HG02610 (cell line): ENCODE data around the gene ZNF777.
A peak's percentile ranks its signal among the peaks of the same experiment; 100 is the strongest.

Source experiments
- ATAC-seq: cut with Tn5 transposase; IDR thresholded peaks from one replicate; pipeline ENCODE4 v1.9.1; 2021; ENCODE audit warnings: mild to moderate bottlenecking, moderate library complexity; ENCODE audit not compliant: unreplicated experiment

Gene ZNF777

DNA sequence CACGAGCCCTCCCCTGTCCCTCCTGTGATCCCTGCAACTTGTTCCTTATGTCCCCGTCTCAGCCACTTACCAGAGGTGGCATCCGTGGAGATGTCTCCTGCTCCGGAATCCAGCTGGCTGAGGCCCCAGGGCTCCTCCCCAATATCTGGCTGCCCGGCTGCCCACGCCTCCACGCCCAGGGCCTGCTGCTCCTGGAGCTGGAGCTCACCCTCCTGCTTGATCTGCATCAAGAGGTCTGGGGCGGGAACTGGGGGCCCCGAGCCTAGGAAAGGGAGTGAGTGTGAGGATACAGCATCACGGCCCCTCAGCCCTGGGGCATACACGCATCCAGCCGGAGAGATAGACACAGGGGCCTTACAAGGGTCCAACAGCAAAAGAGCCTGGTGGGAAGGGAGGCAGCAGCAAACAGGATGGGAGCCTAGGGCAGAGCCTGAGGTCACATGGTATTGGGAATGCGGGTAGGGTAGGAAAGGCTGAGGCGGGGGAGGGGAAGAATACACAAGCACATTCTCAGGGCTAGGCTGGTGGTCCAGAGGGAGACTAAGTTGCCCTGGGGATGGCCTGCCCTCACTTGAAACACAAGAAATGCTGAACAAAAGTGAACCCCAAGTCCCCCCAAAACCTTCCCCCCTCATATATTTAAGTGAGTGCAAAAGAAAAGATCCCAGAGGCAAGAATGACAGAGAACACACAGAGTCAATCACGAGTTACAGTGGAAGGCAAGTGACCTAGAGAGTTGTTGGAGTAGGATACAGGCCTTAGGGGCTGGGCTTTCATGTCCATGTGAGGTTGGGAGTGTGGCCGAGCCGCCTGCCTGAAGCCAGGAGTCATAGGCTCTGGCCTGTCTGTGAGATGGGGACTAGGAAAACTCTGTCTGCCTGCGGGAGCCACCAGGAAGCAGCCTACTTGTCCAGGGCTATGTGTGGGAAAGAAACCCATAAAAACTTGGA is 16.9 kb upstream of the ZNF777 start:
- no peak for ATAC-seq

GRCh38 chr7:149476791-149477190 is 15.9 kb upstream of the ZNF777 start:
- no peak for ATAC-seq

- ATAC-seq = no peak
Observed at GRCh38 chr7:149475121-149476045, 14.5 kb upstream of the ZNF777 start.

GRCh38 chr7:149474309-149475120 is 13.7 kb upstream of the ZNF777 start:
- ATAC-seq = no peak

DNA sequence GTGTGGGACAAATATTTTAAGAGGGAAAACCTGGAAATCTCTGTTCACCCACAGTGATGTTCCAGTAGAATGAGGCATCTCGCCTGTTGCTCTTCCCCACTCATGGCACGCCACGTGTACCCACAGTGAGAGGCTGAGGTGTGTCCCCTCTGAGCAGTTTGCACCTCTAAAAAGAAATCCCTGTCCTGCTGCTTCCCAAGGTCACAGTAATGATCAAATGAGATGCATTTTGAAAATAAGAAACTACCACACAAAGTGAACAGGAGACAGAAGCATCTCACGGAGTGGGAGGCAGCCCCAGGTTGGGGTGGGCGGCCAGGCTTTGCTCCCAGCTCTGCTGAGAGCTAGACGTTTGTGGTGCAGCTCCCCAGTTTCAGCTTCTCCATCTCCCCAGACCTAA is 12.4 kb upstream of the ZNF777 start:
- ATAC-seq = no peak

GRCh38 chr7:149471289-149471953 is 10.6 kb upstream of the ZNF777 start:
- no peak for ATAC-seq

DNA sequence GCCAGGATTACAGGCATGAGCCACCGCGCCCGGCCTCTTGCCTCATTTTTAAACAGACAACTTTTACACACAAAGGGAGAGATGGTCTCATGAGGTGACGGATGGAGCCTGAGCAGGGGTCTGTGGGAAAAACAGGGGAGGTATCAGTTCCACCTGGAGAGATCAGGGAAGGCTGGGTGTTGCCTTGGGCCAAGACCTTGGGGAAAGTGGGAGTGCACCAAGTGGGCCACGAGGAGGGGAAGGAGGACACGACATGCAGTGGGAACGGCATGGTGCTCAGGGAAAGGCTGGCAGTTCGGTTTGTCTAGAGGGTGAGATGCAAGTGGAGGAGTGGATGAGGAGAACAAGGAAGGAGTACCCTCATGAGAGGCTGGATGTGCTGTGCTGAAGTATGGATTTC is 8.9 kb upstream of the ZNF777 start:
- no peak for ATAC-seq

DNA sequence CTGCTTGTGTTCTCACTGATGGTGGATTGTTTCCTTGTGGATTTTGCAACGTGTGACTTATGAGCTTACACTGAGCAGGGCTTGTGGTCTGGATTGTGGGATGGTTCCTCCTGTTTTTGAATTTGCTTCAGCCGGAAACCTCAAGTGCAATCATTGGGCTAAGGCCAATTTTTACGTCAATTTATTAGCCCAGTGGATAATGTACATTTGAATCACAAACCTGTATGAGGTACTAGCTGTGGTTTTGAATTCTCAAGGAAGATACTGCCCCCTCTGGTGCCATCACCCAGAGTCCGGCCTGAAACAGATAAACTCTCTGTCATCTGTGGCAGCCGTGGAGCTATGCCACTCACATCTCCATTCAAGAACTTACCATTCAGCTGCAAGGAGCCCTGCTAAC is 7.3 kb upstream of the ZNF777 start:
- no peak for ATAC-seq

DNA sequence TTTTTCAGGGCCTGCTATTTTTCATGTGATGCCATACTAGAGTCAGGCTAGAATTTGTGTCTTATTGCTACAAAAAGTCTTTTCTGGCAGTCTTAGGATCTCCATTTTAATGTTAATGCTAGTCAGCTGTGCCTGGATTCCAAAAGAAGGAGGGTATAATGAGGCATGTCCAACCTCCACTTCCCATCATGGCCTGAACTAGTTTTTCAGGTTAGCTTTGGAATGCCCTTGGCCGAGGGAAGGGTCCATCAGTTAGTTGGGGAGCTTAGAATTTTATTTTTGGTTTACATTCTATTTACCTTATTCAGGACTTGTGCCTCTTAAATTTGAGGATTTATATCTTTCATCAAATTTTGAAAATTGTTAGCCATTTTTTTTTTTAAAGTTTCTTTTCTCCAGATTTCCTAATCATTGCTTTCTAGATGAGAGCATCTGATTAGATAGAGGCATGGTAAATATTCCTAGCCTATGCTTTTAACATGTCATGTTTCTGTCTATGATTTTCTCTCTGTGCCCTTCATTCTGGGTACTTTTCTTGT is 6.5 kb upstream of the ZNF777 start:
- no peak for ATAC-seq

- ATAC-seq = no peak
Observed at GRCh38 chr7:149466364-149466763, 5.5 kb upstream of the ZNF777 start.

DNA sequence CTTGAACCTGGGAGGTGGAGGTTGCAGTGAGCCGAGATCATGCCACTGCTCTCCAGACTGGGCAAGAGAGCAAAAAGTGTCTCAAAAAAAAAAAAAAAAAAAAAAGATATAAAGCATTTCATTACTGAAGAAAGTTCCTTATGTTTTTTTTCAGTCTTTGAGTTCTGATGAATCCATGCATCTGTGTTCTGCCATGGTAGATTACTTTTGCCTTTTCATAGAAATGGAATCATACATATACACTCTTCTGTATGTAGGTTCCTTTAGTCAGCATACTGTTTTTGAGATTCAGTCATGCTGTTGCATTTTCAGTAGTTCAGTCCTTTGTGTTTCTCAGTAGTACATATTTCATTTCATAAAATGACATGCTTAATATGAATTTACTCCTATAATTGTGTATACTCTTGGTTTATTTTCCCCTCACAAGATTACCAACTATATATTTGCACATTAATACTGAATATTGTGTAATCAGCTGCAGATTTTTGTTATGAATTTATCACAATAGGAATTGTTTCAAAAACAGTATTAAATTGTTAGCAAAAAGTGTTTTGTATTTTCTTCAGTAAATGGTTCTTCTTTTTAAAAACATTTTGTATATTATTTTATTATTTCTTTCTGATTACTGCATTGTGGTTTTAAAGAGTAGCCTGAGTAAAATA is 2.8 kb upstream of the ZNF777 start:
- ATAC-seq = no peak

DNA sequence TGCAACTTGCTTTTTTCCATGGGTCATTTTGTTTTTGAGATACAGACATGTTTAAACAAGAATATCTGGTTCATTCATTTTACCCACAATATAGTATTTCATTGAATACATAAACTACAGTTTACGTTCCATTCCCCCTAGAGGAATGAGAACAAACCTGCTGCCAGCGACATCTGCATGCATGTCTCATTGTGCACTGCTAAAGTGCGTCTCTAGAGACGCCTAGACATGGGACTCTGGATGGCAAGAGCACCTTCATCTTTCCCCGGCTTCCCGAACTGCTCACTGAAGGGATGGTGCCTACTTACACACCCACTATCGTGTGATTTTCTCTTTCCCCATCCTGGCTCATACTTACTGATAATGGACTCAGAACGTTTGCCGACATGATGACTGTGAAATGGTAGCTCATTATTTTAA is 1.2 kb upstream of the ZNF777 start:
- no peak for ATAC-seq

DNA sequence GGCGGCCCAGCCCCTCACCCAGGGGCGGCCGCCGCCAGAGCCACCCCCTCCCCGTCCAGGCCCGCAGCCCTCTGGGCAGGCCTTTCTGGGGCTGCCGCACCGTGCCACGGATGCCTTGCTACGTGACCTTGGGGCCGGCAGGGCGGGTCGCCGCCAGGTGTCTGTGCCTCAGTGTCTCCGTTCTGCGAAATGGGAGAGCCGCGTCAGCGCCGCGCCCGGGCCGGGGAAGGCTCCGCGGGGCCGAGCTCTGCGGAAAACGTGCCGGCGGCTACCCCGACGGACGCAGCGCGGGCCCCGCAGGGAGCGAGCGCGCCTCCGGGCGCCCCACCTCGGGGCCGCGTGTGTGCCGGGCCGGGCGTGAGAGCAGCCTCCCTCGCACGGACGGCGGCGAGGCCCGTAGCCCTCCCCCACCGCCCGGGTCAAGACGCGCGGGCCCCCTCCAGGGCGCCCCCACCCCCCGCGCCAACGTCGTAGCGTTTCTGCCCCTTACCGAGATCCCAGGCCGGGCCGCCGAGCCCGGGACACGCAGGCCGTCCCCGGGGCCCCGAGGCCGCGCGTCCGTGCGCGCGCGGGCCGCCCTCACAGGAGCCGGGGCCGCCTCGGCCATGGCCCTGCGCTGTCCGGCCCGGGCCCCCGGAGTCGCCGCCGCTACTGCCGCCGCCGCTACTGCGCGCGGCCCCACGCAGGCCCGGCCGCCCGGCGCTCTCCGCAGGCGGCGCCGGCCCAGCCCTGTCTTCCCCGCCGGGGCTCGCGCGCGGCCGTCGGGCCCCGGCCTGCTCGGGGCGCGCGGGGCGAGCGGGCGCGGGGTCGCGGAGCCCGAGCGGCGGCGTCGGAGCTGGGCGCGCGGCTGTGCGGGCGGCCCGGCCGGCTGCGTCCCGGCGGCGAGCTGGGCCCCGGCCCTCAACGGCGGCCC is 1.1 kb downstream of the ZNF777 start:
- ATAC-seq = peak; percentile 35

DNA sequence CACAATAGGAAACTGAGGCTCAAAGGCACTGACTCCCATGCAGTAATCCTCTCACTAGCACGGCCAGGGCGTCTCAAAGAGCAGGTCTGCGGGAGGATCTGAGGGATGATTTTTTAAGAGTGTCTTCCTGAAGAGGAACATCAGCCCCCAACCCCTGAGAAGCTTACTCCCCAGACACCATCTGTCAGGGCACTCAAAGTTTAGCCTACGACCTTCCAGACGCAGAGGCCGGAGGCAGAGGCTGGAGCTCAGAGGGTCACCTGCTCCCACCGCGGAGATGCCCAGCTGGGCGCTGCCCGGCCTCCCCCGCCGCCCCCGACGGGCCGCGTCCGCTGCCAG is 1.7 kb downstream of the ZNF777 start:
- no peak for ATAC-seq

DNA sequence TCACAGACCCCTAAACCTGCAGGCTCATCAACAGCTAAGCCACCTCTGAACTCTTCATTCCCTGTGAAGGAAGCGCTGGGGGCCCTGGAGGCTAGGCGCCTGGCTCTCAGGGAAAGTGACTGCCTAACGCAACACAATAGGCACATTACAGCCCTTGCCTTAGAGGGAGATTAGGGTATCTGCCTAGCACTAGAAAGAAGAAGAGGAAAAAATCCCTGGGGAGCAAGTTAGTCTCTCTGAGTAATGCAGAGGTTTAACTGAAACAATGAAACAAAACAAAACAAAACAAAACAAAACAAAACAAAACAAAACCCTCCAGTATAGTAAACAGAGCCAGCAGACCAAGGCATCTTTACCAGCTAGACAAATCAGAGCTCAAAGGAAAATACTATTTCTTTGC is 2.6 kb downstream of the ZNF777 start:
- ATAC-seq = no peak

- ATAC-seq = no peak
Observed at GRCh38 chr7:149457766-149458165, 3.1 kb downstream of the ZNF777 start.

- no peak for ATAC-seq
Observed at GRCh38 chr7:149456506-149457421, 4.1 kb downstream of the ZNF777 start.
